Measurements from ENCODE around the gene SLC10A7.

DNA sequence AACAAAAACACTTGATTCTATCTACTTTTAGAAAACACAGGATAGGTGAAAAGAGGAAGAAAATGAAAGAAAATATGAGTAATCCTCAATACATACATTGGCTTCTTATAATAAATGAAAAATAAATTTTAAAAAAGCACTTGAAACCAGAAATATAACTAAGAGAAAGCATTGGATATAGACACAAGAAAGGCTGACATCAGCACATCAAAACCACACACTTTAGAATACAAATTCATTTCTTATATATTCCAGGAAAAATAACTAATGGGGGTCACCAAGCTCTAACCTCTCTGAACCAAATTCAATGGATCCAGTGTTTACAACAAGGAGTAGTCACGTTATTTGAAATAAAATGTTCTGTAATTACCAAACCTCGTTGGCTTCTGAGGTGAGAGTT lies 173.9 kb downstream of the SLC10A7 start:
- no peak for TF ChIP-seq POLR2A (IDR thresholded peaks at IDR 0.05)
- TF ChIP-seq EP300 (IDR thresholded peaks at IDR 0.05; ENCODE audit: low read depth): no peak
- TF ChIP-seq POLR2AphosphoS5 (IDR thresholded peaks at IDR 0.05): no peak
